AG04449 (cell line): ENCODE measurements around the gene EPB41L4B.

Source experiments
- CTCF ChIA-PET: fragments of 350-600 bp; formaldehyde crosslinking; extraction: SDS; loops from one replicate; lab custom pipeline; 2021; ENCODE audit warnings: antibody characterized with exemption; lab: Yijun Ruan, JAX
- POLR2A ChIA-PET: fragments of 400-600, 350-600 bp; formaldehyde crosslinking; extraction: SDS; loops from one replicate; lab custom pipeline; 2020; ENCODE audit warnings: antibody characterized with exemption, inconsistent platforms; lab: Yijun Ruan, JAX
- DNase-seq: peaks from one replicate; pipeline ENCODE4 v3.0.0-alpha.2; 2010; ENCODE audit warnings: low read depth, low spot score
- H3K4me3 ChIP-seq: 2 replicates; pipeline ENCODE4 v1.5.1; 2011; ENCODE audit warnings: low read depth, mild to moderate bottlenecking, control low read depth, low read length
- CTCF ChIP-seq: IDR thresholded peaks from one replicate; pipeline ENCODE4 v1.5.1; 2011; ENCODE audit warnings: mild to moderate bottlenecking, moderate library complexity, low read length, control low read depth, inconsistent platforms; ENCODE audit not compliant: insufficient read depth; ENCODE audit errors: missing control alignments

Gene EPB41L4B

GRCh38 chr9:109313351-109313750 is 7.5 kb downstream of the EPB41L4B start:
- DNase-seq = no peak
- POLR2A ChIA-PET = no interaction called here
- CTCF ChIA-PET = no interaction called here

GRCh38 chr9:109312783-109313182 is 8.1 kb downstream of the EPB41L4B start:
- no peak for TF ChIP-seq CTCF
- H3K4me3 ChIP-seq = no peak overlapping the region
- ChIA-PET CTCF (interaction anchor here (1.1 kb wide), 1 partner anchor 9 kb away, joined by 3 read pairs; no protein-coding TSS in a partner anchor), POLR2A (no interaction called here)
- DNase-seq = no peak

More at GRCh38 chr9:109313351-109313750, 7.5 kb downstream of the EPB41L4B start:
- TF ChIP-seq CTCF = no peak
- no peak overlapping the region for H3K4me3 ChIP-seq

- TF ChIP-seq CTCF = no peak
- H3K4me3 ChIP-seq = no peak overlapping the region
- DNase-seq = no peak
- POLR2A ChIA-PET = no interaction called here
- CTCF ChIA-PET = no interaction called here
Measured at GRCh38 chr9:109311731-109312130, 9.1 kb downstream of the EPB41L4B start.

GRCh38 chr9:109311286-109311685 is 9.6 kb downstream of the EPB41L4B start:
- no peak overlapping the region for H3K4me3 ChIP-seq
- POLR2A ChIA-PET = no interaction called here
- no peak for DNase-seq
- no peak for TF ChIP-seq CTCF
- CTCF ChIA-PET = no interaction called here

GRCh38 chr9:109310486-109310901 is 10.4 kb downstream of the EPB41L4B start:
- ChIA-PET CTCF (no interaction called here), POLR2A (no interaction called here)
- DNase-seq = no peak
- TF ChIP-seq CTCF = no peak
- no peak overlapping the region for H3K4me3 ChIP-seq

GRCh38 chr9:109309282-109309681 is 11.6 kb downstream of the EPB41L4B start:
- ChIA-PET POLR2A (no interaction called here), CTCF (interaction anchor here (1.1 to 1.6 kb wide), 3 partner anchors 12 to 355 kb away, joined by 3 read pairs; no protein-coding TSS in a partner anchor)
- no peak overlapping the region for H3K4me3 ChIP-seq
- no peak for DNase-seq
- no peak for TF ChIP-seq CTCF
